OCI-LY7 (cell line): ENCODE results near the gene LPA. TPM values are rescaled to one million over a fixed set of nuclear protein-coding genes. Genes with fewer than 3 reads are reported as not detected.

ENCODE experiments used
- BruUV-seq: library from RNA; stranded (reverse); fragments of 400-500 nt; replicated peaks from 2 replicates; lab custom pipeline; 2021; lab: Mats Ljungman, UMichigan
- CTCF ChIA-PET: fragments of 300-600 bp; sonication (Branson Sonifier 250); formaldehyde crosslinking; loops from one replicate; lab custom pipeline; 2022; ENCODE audit warnings: antibody characterized with exemption; ENCODE audit not compliant: unreplicated experiment; lab: Charles Lee
- POLR2A ChIA-PET: fragments of 300-600 bp; sonication (Branson Sonifier 250); formaldehyde crosslinking; loops from one replicate; lab custom pipeline; 2022; ENCODE audit warnings: antibody characterized with exemption; lab: Charles Lee
- DNase-seq: peaks from one replicate; pipeline ENCODE4 v3.0.0-alpha.2; 2015; ENCODE audit warnings: low spot score
- H2AFZ ChIP-seq: fragments of 200-600 bp; sonication (generic), shearing (Covaris generic); 2 replicates; pipeline ENCODE4 v1.6.1; 2014; ENCODE audit warnings: mild to moderate bottlenecking, antibody characterized with exemption, low read length, moderate library complexity
- H3K27ac ChIP-seq: fragments of 200-600 bp; sonication (generic); 2 replicates; pipeline ENCODE4 v1.5.1; 2014; ENCODE audit warnings: mixed run types, low read depth, mild to moderate bottlenecking, moderate library complexity, low read length, inconsistent platforms; ENCODE audit not compliant: poor library complexity, severe bottlenecking
- H3K36me3 ChIP-seq: fragments of 200-600 bp; sonication (generic); 2 replicates; pipeline ENCODE4 v1.6.1; 2014; ENCODE audit warnings: mild to moderate bottlenecking, antibody characterized with exemption, low read length, moderate library complexity, mixed read lengths; ENCODE audit not compliant: insufficient read depth
- H3K4me1 ChIP-seq: fragments of 200-600 bp; sonication (generic); 2 replicates; pipeline ENCODE4 v1.5.1; 2014; ENCODE audit warnings: mild to moderate bottlenecking, low read length; ENCODE audit not compliant: insufficient read depth, poor library complexity, severe bottlenecking
- H3K4me2 ChIP-seq: fragments of 200-600 bp; sonication (generic); 2 replicates; pipeline ENCODE4 v1.6.1; 2014; ENCODE audit warnings: mild to moderate bottlenecking, low read length
- H3K4me3 ChIP-seq: fragments of 200-600 bp; sonication (generic); 2 replicates; pipeline ENCODE4 v1.5.1; 2014; ENCODE audit warnings: mild to moderate bottlenecking, low read depth, low read length; ENCODE audit not compliant: poor library complexity, severe bottlenecking
- H3K79me2 ChIP-seq: fragments of 200-600 bp; sonication (generic); 2 replicates; pipeline ENCODE4 v1.6.1; 2016; ENCODE audit warnings: low read depth, mild to moderate bottlenecking, low read length, moderate library complexity, mixed read lengths; ENCODE audit not compliant: insufficient read depth
- H3K9me2 ChIP-seq: fragments of 200-600 bp; sonication (generic); 2 replicates; pipeline ENCODE4 v1.6.1; 2016; ENCODE audit warnings: mild to moderate bottlenecking, low read length, mixed read lengths; ENCODE audit not compliant: insufficient read depth
- H3K9me3 ChIP-seq: fragments of 200-600 bp; sonication (generic); 2 replicates; pipeline ENCODE4 v1.6.1; 2014; ENCODE audit warnings: mild to moderate bottlenecking, mixed run types, low read length, mixed read lengths
- H4K20me1 ChIP-seq: fragments of 200-600 bp; sonication (generic); 2 replicates; pipeline ENCODE4 v1.6.1; 2014; ENCODE audit warnings: mild to moderate bottlenecking, antibody characterized with exemption, low read length, moderate library complexity, mixed read lengths; ENCODE audit not compliant: insufficient read depth
- EZH2phosphoT487 ChIP-seq: fragments of 200-600 bp; sonication (generic); IDR thresholded peaks from 2 replicates; pipeline ENCODE4 v1.6.1; 2018; ENCODE audit warnings: low read depth, borderline replicate concordance, mild to moderate bottlenecking, mixed run types, antibody characterized with exemption, low read length, moderate library complexity, mixed read lengths
- intact Hi-C: fragments of 100-400 bp; cut with micrococcal nuclease; formaldehyde crosslinking; loops from one replicate; pipeline ENCODE4 v1.10.0; 2022; ENCODE audit not compliant: unreplicated experiment
- total RNA-seq, 2 experiments: library from RNA; depleted of rRNA in 1 of 2; stranded (reverse); fragments of >200 nt in 1 of 2; shearing (Covaris generic) in 1 of 2; gene quantifications; 2 replicates each; pipeline ENCODE4 v1.2.3, GENCODE V29; 2014 to 2022
- TF ChIP-seq, protein P1 (sequence below): fragments of 200-600 bp; sonication (generic); conservative IDR thresholded peaks from 2 replicates; pipeline ENCODE4 v1.5.1; 2014; ENCODE audit warnings: mild to moderate bottlenecking, antibody characterized with exemption, low read length, moderate library complexity, mixed read lengths

Gene LPA
- total RNA-seq, 2 experiments from 2014 or later, result not detected

DNA sequence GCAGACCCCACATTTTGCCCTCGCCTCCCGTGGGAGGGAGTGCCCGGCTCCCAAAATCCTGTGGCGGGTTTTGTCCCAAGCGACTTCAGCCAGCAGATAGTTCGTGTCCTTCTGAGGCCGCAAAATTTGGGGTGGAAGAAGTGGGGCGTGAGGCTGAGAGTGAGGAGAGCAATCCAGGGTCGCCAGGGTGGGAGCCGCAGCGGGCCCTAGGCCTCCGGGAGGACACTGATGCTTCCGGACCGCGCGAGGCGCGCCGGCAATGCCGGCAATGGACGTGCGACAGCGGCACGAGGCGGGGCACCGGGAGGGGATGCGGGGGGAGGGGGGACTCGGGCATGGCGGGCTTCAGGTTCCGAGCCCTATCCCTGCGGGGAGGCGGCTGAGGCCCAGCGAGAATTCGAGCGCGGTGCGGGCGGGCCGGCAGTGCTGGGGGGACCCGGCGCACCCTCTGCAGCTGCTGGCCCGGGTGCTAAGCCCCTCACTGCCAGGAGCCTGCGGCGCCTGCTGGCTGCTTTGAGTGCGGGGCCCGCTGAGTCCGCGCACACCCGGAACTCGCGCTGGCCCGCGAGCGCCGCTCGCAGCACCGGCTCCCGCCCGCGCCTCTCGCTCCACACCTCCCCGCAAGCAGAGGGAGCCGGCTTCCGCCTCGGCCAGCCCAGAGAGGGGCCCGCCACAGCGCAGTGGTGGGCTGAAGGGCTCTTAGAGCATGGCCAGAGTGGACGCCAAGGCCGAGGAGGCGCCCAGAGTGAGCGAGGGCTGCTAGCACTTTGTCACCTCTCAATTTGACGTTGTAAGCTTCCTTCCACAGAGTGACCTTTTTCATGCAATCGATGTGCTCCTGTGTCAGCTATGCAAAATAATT, 143.8 kb downstream of the LPA start:
- TF ChIP-seq EZH2phosphoT487, result no peak
- TF ChIP-seq, protein P1, sequence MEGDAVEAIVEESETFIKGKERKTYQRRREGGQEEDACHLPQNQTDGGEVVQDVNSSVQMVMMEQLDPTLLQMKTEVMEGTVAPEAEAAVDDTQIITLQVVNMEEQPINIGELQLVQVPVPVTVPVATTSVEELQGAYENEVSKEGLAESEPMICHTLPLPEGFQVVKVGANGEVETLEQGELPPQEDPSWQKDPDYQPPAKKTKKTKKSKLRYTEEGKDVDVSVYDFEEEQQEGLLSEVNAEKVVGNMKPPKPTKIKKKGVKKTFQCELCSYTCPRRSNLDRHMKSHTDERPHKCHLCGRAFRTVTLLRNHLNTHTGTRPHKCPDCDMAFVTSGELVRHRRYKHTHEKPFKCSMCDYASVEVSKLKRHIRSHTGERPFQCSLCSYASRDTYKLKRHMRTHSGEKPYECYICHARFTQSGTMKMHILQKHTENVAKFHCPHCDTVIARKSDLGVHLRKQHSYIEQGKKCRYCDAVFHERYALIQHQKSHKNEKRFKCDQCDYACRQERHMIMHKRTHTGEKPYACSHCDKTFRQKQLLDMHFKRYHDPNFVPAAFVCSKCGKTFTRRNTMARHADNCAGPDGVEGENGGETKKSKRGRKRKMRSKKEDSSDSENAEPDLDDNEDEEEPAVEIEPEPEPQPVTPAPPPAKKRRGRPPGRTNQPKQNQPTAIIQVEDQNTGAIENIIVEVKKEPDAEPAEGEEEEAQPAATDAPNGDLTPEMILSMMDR, result peak; percentile 57
- H3K9me3 ChIP-seq, result no peaks in the 10 kb centered on the region
- no peak overlapping the region for H3K4me3 ChIP-seq
- H2AFZ ChIP-seq, result no peak overlapping the region
- intact Hi-C loops, result loop anchor here (5.0 kb wide), 2 partner anchors 247 to 852 kb away; no protein-coding TSS in a partner anchor
- no peaks in the 10 kb centered on the region for H3K36me3 ChIP-seq
- BruUV-seq, result no TSS peak
- no peaks in the 10 kb centered on the region for H3K4me1 ChIP-seq
- H3K27ac ChIP-seq, result no peak overlapping the region
- CTCF ChIA-PET, result no interaction called here
- peak; percentile 30 for DNase-seq
- no peaks in the 10 kb centered on the region for H3K79me2 ChIP-seq
- POLR2A ChIA-PET, result no interaction called here
- no peaks in the 10 kb centered on the region for H3K9me2 ChIP-seq
- H4K20me1 ChIP-seq, result no peaks in the 10 kb centered on the region
- peak overlapping the region; percentile 13; the same call in 1 of the 2 replicates for H3K4me2 ChIP-seq

DNA sequence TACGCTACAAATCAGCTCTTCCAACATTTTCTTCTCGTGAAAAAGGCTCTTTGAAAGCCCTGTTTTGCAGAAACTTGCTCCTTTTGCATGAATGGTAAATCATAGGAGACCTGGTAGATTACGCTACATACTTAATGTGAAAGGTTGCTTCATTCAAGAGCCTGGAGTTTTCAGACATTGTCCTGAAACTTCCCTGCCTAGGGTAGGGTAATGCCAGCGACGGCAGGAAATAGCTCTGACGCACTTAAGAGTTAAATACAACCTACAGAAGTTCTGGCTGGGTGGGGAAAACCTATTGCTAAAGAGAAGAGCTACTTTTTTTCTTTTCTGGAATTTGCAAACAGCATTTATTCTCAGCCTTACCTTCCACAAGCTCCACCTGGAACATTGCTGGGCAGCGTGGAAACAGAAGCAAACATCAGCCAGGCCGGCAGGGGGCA, 144.5 kb downstream of the LPA start:
- TF ChIP-seq, protein P1, result peak; percentile 93
- TF ChIP-seq EZH2phosphoT487, result no peak
- Histone ChIP-seq H3K4me2 (peak overlapping the region; percentile 13; the same call in 1 of the 2 replicates), H3K9me2 (no peaks in the 10 kb centered on the region), H3K79me2 (no peaks in the 10 kb centered on the region), H4K20me1 (no peaks in the 10 kb centered on the region), H3K36me3 (no peaks in the 10 kb centered on the region), H3K27ac (no peak overlapping the region), H3K4me1 (no peaks in the 10 kb centered on the region), H3K9me3 (no peaks in the 10 kb centered on the region), H3K4me3 (no peak overlapping the region), H2AFZ (no peak overlapping the region)
- intact Hi-C loops, result loop anchor here (5.0 kb wide), 2 partner anchors 248 to 853 kb away; no protein-coding TSS in a partner anchor
- CTCF ChIA-PET, result no interaction called here
- POLR2A ChIA-PET, result no interaction called here
- BruUV-seq, result no TSS peak
- DNase-seq, result no peak

DNA sequence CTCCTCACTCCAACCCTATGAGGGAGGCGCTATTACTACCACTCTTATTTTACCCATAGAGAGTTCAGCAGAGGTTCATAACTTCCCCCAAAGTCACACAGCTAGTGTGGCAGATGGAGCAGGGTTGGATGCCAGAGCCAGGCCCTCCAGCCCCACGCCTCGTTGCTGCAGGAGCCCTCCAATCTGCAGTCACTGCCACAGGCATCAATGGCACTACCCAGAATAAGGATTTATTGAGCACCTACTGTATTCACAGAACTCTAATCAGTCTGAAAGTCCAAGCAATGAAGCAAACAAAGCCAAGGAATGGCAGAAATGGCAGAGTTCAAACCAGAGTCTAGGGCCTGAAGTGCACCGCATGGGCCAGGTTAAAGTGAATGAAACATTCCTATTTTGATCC, 144.9 kb downstream of the LPA start:
- Histone ChIP-seq H3K4me2 (no peak overlapping the region), H2AFZ (no peak overlapping the region), H4K20me1 (no peaks in the 10 kb centered on the region), H3K79me2 (no peaks in the 10 kb centered on the region), H3K4me3 (no peak overlapping the region), H3K4me1 (no peaks in the 10 kb centered on the region), H3K27ac (no peak overlapping the region), H3K9me2 (no peaks in the 10 kb centered on the region), H3K36me3 (no peaks in the 10 kb centered on the region), H3K9me3 (no peaks in the 10 kb centered on the region)
- POLR2A ChIA-PET, result no interaction called here
- BruUV-seq, result no TSS peak
- TF ChIP-seq EZH2phosphoT487, result no peak
- TF ChIP-seq, protein P1, result no peak
- no peak for DNase-seq
- CTCF ChIA-PET, result no interaction called here
- intact Hi-C loops, result no loop called here
